Loucy (cell line): ENCODE measurements around the gene FAM20C.

ENCODE experiments used
- H2AFZ ChIP-seq: fragments of 200-600 bp; sonication (generic); 2 replicates; pipeline ENCODE4 v1.6.0; 2016; ENCODE audit warnings: antibody characterized with exemption, mild to moderate bottlenecking, low read length, moderate library complexity
- H3F3A ChIP-seq: fragments of 200-600 bp; 2 replicates; pipeline ENCODE4 v1.6.0; 2016; ENCODE audit warnings: antibody characterized with exemption, low read depth, mild to moderate bottlenecking
- H3K27me3 ChIP-seq: fragments of 200-600 bp; sonication (generic); 2 replicates; pipeline ENCODE4 v1.6.1; 2014; ENCODE audit warnings: low read length, mild to moderate bottlenecking; ENCODE audit not compliant: insufficient read depth, poor library complexity, severe bottlenecking
- H3K36me3 ChIP-seq: fragments of 200-600 bp; sonication (generic); 2 replicates; pipeline ENCODE4 v1.6.1; 2016; ENCODE audit warnings: low read length; ENCODE audit not compliant: insufficient read depth
- H3K4me1 ChIP-seq: fragments of 200-600 bp; sonication (generic); 2 replicates; pipeline ENCODE4 v1.5.1; 2014; ENCODE audit warnings: low read length, mild to moderate bottlenecking; ENCODE audit not compliant: insufficient read depth, poor library complexity, severe bottlenecking
- H3K4me2 ChIP-seq: fragments of 200-600 bp; sonication (generic); 2 replicates; pipeline ENCODE4 v1.6.0; 2014; ENCODE audit warnings: antibody characterized with exemption, low read length, low read depth, mild to moderate bottlenecking; ENCODE audit not compliant: poor library complexity, severe bottlenecking
- H3K4me3 ChIP-seq: fragments of 200-600 bp; sonication (generic); 2 replicates; pipeline ENCODE4 v1.5.1; 2014; ENCODE audit warnings: low read length, mild to moderate bottlenecking, mixed read lengths; ENCODE audit not compliant: poor library complexity, severe bottlenecking
- H3K79me2 ChIP-seq: fragments of 200-600 bp; sonication (generic); 2 replicates; pipeline ENCODE4 v1.6.1; 2014; ENCODE audit warnings: low read length; ENCODE audit not compliant: insufficient read depth
- H3K9ac ChIP-seq: fragments of 200-600 bp; sonication (generic); 2 replicates; pipeline ENCODE4 v1.6.0; 2014; ENCODE audit warnings: mild to moderate bottlenecking, low read depth, low read length, moderate library complexity; ENCODE audit not compliant: poor library complexity, severe bottlenecking
- H3K9me2 ChIP-seq: fragments of 200-600 bp; sonication (generic); replicated peaks from 2 replicates; pipeline ENCODE4 v1.6.1; 2016; ENCODE audit warnings: low read depth, low read length, mixed read lengths
- H3K9me3 ChIP-seq: fragments of 200-600 bp; sonication (generic); 2 replicates; pipeline ENCODE4 v1.6.1; 2014; ENCODE audit warnings: mild to moderate bottlenecking, antibody characterized with exemption, low read length, low read depth; ENCODE audit not compliant: insufficient read depth
- H4K20me1 ChIP-seq: fragments of 200-600 bp; sonication (generic); 2 replicates; pipeline ENCODE4 v1.6.0; 2014; ENCODE audit warnings: antibody characterized with exemption, low read length, mild to moderate bottlenecking; ENCODE audit not compliant: insufficient read depth, poor library complexity, severe bottlenecking
- CTCF ChIP-seq: fragments of 200-600 bp; sonication (generic); conservative IDR thresholded peaks from 2 replicates; pipeline ENCODE4 v1.5.1; 2014; ENCODE audit warnings: mild to moderate bottlenecking, antibody characterized with exemption, low read length
- EZH2phosphoT487 ChIP-seq: fragments of 200-600 bp; IDR thresholded peaks from 2 replicates; pipeline ENCODE4 v1.6.1; 2018; ENCODE audit warnings: antibody characterized with exemption, mild to moderate bottlenecking, moderate library complexity, borderline replicate concordance

FAM20C gene

DNA sequence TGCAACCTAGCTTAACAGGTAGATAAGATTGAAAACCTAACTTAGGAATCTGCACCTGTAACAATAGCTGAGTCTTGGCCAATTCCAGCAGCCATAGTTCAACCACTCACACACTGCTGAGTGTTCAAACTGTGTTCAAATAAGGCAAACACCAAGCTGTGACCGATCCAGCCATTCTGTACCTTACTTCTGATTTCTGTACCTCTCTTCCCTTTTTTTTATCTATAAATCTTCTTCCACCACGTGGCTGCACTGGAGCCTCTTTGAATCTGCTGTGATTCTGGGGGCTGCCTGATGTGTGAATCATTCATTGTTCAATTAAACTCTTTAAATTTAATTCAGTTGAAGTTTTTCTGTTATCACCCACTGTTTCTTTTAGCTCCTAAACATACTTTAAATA lies 81.9 kb downstream of the FAM20C start:
- no peak overlapping the region for H3K4me3 ChIP-seq
- H3K9me3 ChIP-seq = peaks cover 31% of the 10 kb centered on the region; the same call in 1 of the 2 replicates
- H3K9me2 ChIP-seq = no peaks in the 10 kb centered on the region
- no peaks in the 10 kb centered on the region for H3K36me3 ChIP-seq
- H3K4me1 ChIP-seq = no peaks in the 10 kb centered on the region
- no peaks in the 10 kb centered on the region for H3F3A ChIP-seq
- H3K79me2 ChIP-seq = no peaks in the 10 kb centered on the region
- no peaks in the 10 kb centered on the region for H4K20me1 ChIP-seq
- H2AFZ ChIP-seq = no peak overlapping the region
- no peak overlapping the region for H3K9ac ChIP-seq
- no peaks in the 10 kb centered on the region for H3K27me3 ChIP-seq
- H3K4me2 ChIP-seq = no peak overlapping the region
- TF ChIP-seq EZH2phosphoT487 = no peak

- Histone ChIP-seq H3K36me3 (no peaks in the 10 kb centered on the region), H3K9me3 (peaks cover 41% of the 10 kb centered on the region; the same call in 1 of the 2 replicates)
- no peak for TF ChIP-seq EZH2phosphoT487
Observed at GRCh38 chr7:276230-276835, 84.0 kb downstream of the FAM20C start.

DNA sequence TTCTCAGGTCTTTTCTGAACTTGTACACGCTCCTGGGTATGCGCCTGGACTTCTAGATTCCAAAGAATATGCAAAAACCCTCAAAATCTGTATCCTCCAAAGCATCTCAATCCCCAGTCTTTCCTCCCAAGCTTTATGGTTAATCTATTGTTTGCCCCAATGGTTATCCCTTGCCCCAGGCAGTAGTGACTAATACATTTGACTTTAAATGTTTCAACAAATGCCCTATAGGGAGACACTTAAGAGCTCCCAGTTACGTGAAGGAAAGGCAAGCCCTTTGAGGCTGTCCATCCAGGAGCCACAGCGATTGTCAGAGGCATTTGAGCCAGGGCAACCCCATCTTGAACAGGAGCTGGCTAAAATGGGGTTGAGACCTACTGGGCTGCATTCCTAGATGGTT lies 84.9 kb downstream of the FAM20C start:
- TF ChIP-seq CTCF = no peak
- Histone ChIP-seq H3K9me3 (peaks cover 43% of the 10 kb centered on the region; the same call in 1 of the 2 replicates), H3K4me2 (no peak overlapping the region), H4K20me1 (no peaks in the 10 kb centered on the region), H3K4me1 (no peaks in the 10 kb centered on the region), H3K4me3 (no peak overlapping the region), H3K9ac (no peak overlapping the region), H3K9me2 (no peaks in the 10 kb centered on the region), H3K27me3 (no peaks in the 10 kb centered on the region), H3F3A (no peaks in the 10 kb centered on the region), H2AFZ (no peak overlapping the region), H3K36me3 (no peaks in the 10 kb centered on the region), H3K79me2 (no peaks in the 10 kb centered on the region)

More at GRCh38 chr7:276230-276835, 84.0 kb downstream of the FAM20C start:
- Histone ChIP-seq H3K4me1 (no peaks in the 10 kb centered on the region), H4K20me1 (no peaks in the 10 kb centered on the region), H2AFZ (no peak overlapping the region), H3K4me3 (no peak overlapping the region), H3K27me3 (no peaks in the 10 kb centered on the region), H3K4me2 (no peak overlapping the region), H3K79me2 (no peaks in the 10 kb centered on the region), H3K9ac (no peak overlapping the region), H3F3A (no peaks in the 10 kb centered on the region), H3K9me2 (no peaks in the 10 kb centered on the region)

DNA sequence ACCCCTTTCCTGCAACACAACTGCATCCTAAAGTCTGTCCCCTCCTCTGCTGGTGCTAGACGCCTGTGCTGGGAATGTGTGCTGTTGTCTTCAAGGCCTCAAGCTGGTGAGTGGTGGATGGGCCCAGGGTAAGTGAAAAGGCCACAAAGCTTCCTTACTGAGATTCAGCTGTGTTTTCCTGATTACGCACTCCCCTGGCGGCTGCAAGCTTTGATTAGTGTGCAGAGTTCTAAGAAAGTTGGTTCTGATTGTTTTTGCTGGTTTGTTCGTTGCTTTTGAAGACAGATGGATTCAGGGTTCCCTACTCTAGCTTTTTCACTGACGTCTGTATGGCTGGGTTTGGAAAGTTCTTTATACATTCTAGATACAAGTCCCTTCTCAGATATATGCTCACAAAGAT lies 85.7 kb downstream of the FAM20C start:
- TF ChIP-seq EZH2phosphoT487 (no peak), CTCF (no peak)
- H3K9me2 ChIP-seq = no peaks in the 10 kb centered on the region
- H3K9me3 ChIP-seq = peaks cover 37% of the 10 kb centered on the region; the same call in 1 of the 2 replicates
- H3K4me2 ChIP-seq = no peak overlapping the region
- no peaks in the 10 kb centered on the region for H3K79me2 ChIP-seq
- no peaks in the 10 kb centered on the region for H4K20me1 ChIP-seq
- no peaks in the 10 kb centered on the region for H3K27me3 ChIP-seq
- no peaks in the 10 kb centered on the region for H3F3A ChIP-seq
- no peak overlapping the region for H2AFZ ChIP-seq
- H3K4me3 ChIP-seq = no peak overlapping the region
- H3K36me3 ChIP-seq = no peaks in the 10 kb centered on the region
- H3K4me1 ChIP-seq = no peaks in the 10 kb centered on the region
- no peak overlapping the region for H3K9ac ChIP-seq
